Measurements from ENCODE around the gene EVC.
A peak's percentile ranks its signal among the peaks of the same experiment; 100 is the strongest.

Gene EVC

GRCh38 chr4:5857199-5857598 lies 146.2 kb downstream of the EVC start:
- no peak for DNase-seq (ENCODE audit: low read depth)
- TF ChIP-seq CTCF (IDR thresholded peaks at IDR 0.05; ENCODE audit: control insufficient read depth, insufficient read depth, low read depth, low read length, missing control alignments) = no peak
- H3K4me3 ChIP-seq (ENCODE audit: control insufficient read depth, low read depth, low read length) = no peak overlapping the region

GRCh38 chr4:5858020-5858769 lies 147.2 kb downstream of the EVC start:
- DNase-seq (ENCODE audit: low read depth) = no peak
- no peak for TF ChIP-seq CTCF (IDR thresholded peaks at IDR 0.05; ENCODE audit: control insufficient read depth, insufficient read depth, low read depth, low read length, missing control alignments)
- no peak overlapping the region for H3K4me3 ChIP-seq (ENCODE audit: control insufficient read depth, low read depth, low read length)

GRCh38 chr4:5863461-5864113 lies 152.6 kb downstream of the EVC start:
- DNase-seq (ENCODE audit: low read depth) = peak; percentile 71
- no peak overlapping the region for H3K4me3 ChIP-seq (ENCODE audit: control insufficient read depth, low read depth, low read length)
- TF ChIP-seq CTCF (IDR thresholded peaks at IDR 0.05; ENCODE audit: control insufficient read depth, insufficient read depth, low read depth, low read length, missing control alignments) = no peak
